Activated CD8-positive, alpha-beta memory T cell treated with anti-CD3 and anti-CD28 coated beads, Interleukin-2, amount 10 ng/mL, durations not matched to agents 7 days and 5 days (primary cell): ENCODE data around the gene OTOP2. TPM values are rescaled to one million over a fixed set of nuclear protein-coding genes. Genes with fewer than 3 reads are reported as not detected.
A peak's percentile ranks its signal among the peaks of the same experiment; 100 is the strongest.
"Not testable (repeated sequence)": the region's sequence is repeated elsewhere in the genome, so short reads cannot be mapped to it uniquely, and the experiment has no call there.

Source experiments
- ATAC-seq: fragments of 150-1000 bp; cut with Tn5 transposase; one replicate; pipeline ENCODE4 v1.10.0; 2021; ENCODE audit warnings: moderate library complexity
- CTCF ChIA-PET: fragments of 350-600 bp; sonication (Branson Sonifier 250); formaldehyde crosslinking; loops from one replicate; lab custom pipeline; 2021; ENCODE audit warnings: antibody characterized with exemption; lab: Charles Lee
- DNase-seq: peaks from one replicate; pipeline ENCODE4 v3.0.0-alpha.2; 2020
- H3K27ac Mint-ChIP-seq: one replicate; pipeline ENCODE4 v1.8.0; 2021; ENCODE audit warnings: mild to moderate bottlenecking, mixed read lengths
- H3K27me3 Mint-ChIP-seq: one replicate; pipeline ENCODE4 v1.8.0; 2021; ENCODE audit warnings: mixed read lengths
- H3K36me3 Mint-ChIP-seq: one replicate; pipeline ENCODE4 v1.8.0; 2021; ENCODE audit warnings: mild to moderate bottlenecking, mixed read lengths
- H3K4me1 Mint-ChIP-seq: one replicate; pipeline ENCODE4 v1.8.0; 2021; ENCODE audit warnings: mixed read lengths
- H3K4me3 Mint-ChIP-seq: one replicate; pipeline ENCODE4 v1.8.0; 2021; ENCODE audit warnings: mild to moderate bottlenecking, moderate library complexity, mixed read lengths
- H3K9me3 Mint-ChIP-seq: one replicate; pipeline ENCODE4 v1.8.0; 2022; ENCODE audit warnings: low read depth, mixed read lengths
- total RNA-seq, 2 experiments: library from RNA; stranded (reverse); gene quantifications; one replicate each; pipeline ENCODE4 v1.2.3, GENCODE V29; 2021

Gene OTOP2
- total RNA-seq, 2 experiments from 2014 or later, result not detected

- H3K4me3 Mint-ChIP-seq, result no peak overlapping the region
- CTCF ChIA-PET, result interaction anchor here (1.8 to 8.8 kb wide), 3 partner anchors 6 to 146 kb away, joined by 6 to 80 read pairs (median 6); partner anchors contain the start of gene MRPL58
- ATAC-seq, result no peak
These were observed 44.3 kb downstream of the OTOP2 start for GRCh38 chr17:74968361-74968780.

GRCh38 chr17:74969501-74969900, 45.4 kb downstream of the OTOP2 start:
- H3K4me1 Mint-ChIP-seq, H3K27ac Mint-ChIP-seq, ATAC-seq, H3K9me3 Mint-ChIP-seq, DNase-seq, H3K36me3 Mint-ChIP-seq, H3K4me3 Mint-ChIP-seq: not testable (repeated sequence)
- H3K27me3 Mint-ChIP-seq, result peaks cover 21% of the 10 kb centered on the region
- CTCF ChIA-PET, result interaction anchor here (1.0 to 8.8 kb wide), 4 partner anchors 7 to 443 kb away, joined by 3 to 80 read pairs (median 4); partner anchors contain the start of gene MRPL58

More at GRCh38 chr17:74968361-74968780, 44.3 kb downstream of the OTOP2 start:
- DNase-seq, result no peak
- Mint-ChIP-seq H3K4me1 (peaks cover 6% of the 10 kb centered on the region), H3K27ac (no peak overlapping the region), H3K36me3 (no peaks in the 10 kb centered on the region), H3K27me3 (peaks cover 13% of the 10 kb centered on the region), H3K9me3 (no peaks in the 10 kb centered on the region)

GRCh38 chr17:74970395-74970794, 46.3 kb downstream of the OTOP2 start:
- Mint-ChIP-seq H3K36me3 (no peaks in the 10 kb centered on the region), H3K4me3 (no peak overlapping the region), H3K9me3 (no peaks in the 10 kb centered on the region), H3K4me1 (peaks cover 6% of the 10 kb centered on the region), H3K27me3 (peaks cover 28% of the 10 kb centered on the region), H3K27ac (no peak overlapping the region)
- CTCF ChIA-PET, result interaction anchor here (1.8 to 8.8 kb wide), 3 partner anchors 8 to 42 kb away, joined by 6 to 80 read pairs (median 12); partner anchors contain the start of gene MRPL58
- DNase-seq (no peak), ATAC-seq (no peak)

- peaks cover 33% of the 10 kb centered on the region for H3K27me3 Mint-ChIP-seq
- no peak for ATAC-seq
- DNase-seq, result no peak
- CTCF ChIA-PET, result interaction anchor here (0.9 to 8.8 kb wide), 5 partner anchors 9 to 441 kb away, joined by 3 to 80 read pairs (median 12); partner anchors contain the start of gene MRPL58
- H3K27ac Mint-ChIP-seq, result no peak overlapping the region
- H3K36me3 Mint-ChIP-seq, result no peaks in the 10 kb centered on the region
- peaks cover 6% of the 10 kb centered on the region for H3K4me1 Mint-ChIP-seq
- no peaks in the 10 kb centered on the region for H3K9me3 Mint-ChIP-seq
- no peak overlapping the region for H3K4me3 Mint-ChIP-seq
These were observed 47.2 kb downstream of the OTOP2 start for GRCh38 chr17:74971069-74971841.

DNA sequence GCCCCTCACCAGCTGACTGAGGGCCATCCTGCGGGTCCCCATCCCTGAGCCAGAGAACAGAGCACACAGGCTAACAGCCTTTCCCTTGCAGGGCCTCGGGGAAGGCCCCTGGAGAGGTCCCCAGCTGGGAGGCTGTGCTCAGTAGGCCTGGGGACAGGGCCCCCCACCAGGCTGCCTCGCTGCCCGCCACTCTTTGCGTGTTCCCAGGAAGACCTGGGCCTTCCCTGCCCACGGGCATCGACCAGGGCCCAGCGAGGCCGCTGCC, 47.7 kb downstream of the OTOP2 start:
- no peaks in the 10 kb centered on the region for H3K9me3 Mint-ChIP-seq
- H3K27ac Mint-ChIP-seq, result no peak overlapping the region
- H3K27me3 Mint-ChIP-seq, result peaks cover 34% of the 10 kb centered on the region
- CTCF ChIA-PET, result interaction anchor here (0.9 to 8.8 kb wide), 6 partner anchors 10 to 440 kb away, joined by 3 to 80 read pairs (median 8); partner anchors contain the start of gene MRPL58
- H3K36me3 Mint-ChIP-seq, result no peaks in the 10 kb centered on the region
- H3K4me1 Mint-ChIP-seq, result peaks cover 6% of the 10 kb centered on the region
- DNase-seq, result no peak
- no peak for ATAC-seq
- no peak overlapping the region for H3K4me3 Mint-ChIP-seq

DNA sequence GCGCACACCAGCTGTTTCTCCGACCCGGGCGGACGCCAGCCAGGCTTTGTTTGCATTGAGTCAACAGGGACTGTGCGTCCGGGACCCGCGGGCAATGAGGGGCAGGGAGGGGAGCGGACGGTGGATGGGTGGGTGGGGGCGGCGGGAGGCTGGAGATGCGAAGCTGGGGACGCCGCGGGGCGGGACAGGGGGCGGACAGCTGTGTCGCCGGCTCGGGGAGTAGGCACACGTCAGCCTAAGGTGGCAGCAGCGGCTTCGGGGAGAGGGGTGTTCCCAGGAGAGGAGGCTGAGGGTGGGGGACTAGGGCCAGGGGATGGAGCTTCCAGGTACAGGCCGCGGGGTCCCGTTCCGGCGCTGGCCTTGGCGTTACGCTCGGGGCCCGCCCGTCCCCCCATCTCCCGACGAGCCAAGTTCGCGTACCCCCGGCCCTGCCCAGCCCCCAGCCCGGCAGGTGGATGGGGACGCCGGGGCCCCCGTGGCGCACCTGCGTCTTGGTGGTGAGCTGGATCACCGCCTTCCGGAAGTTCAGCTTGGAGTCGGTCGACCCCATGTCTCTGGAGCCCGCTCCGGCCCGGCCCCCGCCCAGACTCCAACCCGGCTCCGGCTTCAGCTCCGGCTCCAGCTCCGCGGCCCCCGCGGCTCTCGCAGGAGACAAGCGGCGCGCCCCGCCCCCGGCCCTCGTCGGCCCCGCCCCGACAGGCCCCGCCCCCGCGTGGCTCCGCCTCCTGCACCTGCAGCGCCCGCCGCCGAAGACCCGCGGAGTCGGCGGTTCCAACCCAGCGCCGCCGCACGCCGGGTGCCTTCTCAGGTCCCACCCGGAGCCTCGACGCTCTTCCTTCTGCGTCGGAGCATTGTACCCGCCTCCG, 48.3 kb downstream of the OTOP2 start, which contains the start of gene HID1:
HID1 (minus strand) TSS at position 653 of the 866 bp plus-strand sequence; CDS start at position 550, 103 bp downstream.
- Mint-ChIP-seq H3K4me1 (peaks cover 6% of the 10 kb centered on the region), H3K4me3 (peak within 1 kb of the TSS; percentile 60), H3K9me3 (no peaks in the 10 kb centered on the region), H3K27me3 (peaks cover 36% of the 10 kb centered on the region), H3K36me3 (no peaks in the 10 kb centered on the region), H3K27ac (no peak within 1 kb of the TSS)
- DNase-seq, result peak; percentile 75
- CTCF ChIA-PET, result interaction anchor here (0.8 to 8.8 kb wide), 7 partner anchors 10 to 440 kb away, joined by 3 to 80 read pairs (median 5); partner anchors contain the start of gene MRPL58
- peak; percentile 93 for ATAC-seq

GRCh38 chr17:74972973-74973328, 48.9 kb downstream of the OTOP2 start:
- ATAC-seq (no peak), DNase-seq (no peak)
- Mint-ChIP-seq H3K4me1 (peaks cover 6% of the 10 kb centered on the region), H3K36me3 (no peaks in the 10 kb centered on the region), H3K4me3 (peak overlapping the region; percentile 60), H3K27ac (no peak overlapping the region), H3K9me3 (no peaks in the 10 kb centered on the region), H3K27me3 (peaks cover 39% of the 10 kb centered on the region)
- CTCF ChIA-PET, result interaction anchor here (0.8 to 8.8 kb wide), 6 partner anchors 11 to 141 kb away, joined by 3 to 80 read pairs (median 8); partner anchors contain the start of gene MRPL58

DNA sequence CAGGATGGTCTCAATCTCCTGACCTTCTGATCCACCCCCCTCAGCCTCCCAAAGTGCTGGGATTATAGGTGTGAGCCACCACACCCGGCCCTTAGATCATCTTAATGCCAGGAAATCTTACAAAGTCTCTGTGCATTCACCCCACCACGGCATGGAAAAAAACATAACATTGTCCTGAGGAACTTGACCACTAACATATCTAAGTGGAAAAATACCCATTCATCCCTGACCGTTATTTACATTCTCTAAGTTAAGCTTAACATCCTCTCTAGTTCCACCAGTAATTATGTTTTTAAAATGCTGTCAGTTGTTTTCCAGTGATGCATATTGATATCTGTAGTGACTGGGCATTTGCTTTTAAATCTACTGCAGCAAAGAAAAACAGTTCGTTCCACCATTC, 51.9 kb downstream of the OTOP2 start:
- CTCF ChIA-PET, result interaction anchor here (1.1 to 8.8 kb wide), 4 partner anchors 13 to 129 kb away, joined by 3 to 80 read pairs (median 4); no protein-coding TSS in a partner anchor
- H3K9me3 Mint-ChIP-seq, result no peaks in the 10 kb centered on the region
- ATAC-seq (no peak), DNase-seq (no peak)
- peaks cover 8% of the 10 kb centered on the region for H3K4me1 Mint-ChIP-seq
- peaks cover 56% of the 10 kb centered on the region for H3K27me3 Mint-ChIP-seq
- H3K4me3 Mint-ChIP-seq, result no peak overlapping the region
- no peaks in the 10 kb centered on the region for H3K36me3 Mint-ChIP-seq
- H3K27ac Mint-ChIP-seq, result no peak overlapping the region

DNA sequence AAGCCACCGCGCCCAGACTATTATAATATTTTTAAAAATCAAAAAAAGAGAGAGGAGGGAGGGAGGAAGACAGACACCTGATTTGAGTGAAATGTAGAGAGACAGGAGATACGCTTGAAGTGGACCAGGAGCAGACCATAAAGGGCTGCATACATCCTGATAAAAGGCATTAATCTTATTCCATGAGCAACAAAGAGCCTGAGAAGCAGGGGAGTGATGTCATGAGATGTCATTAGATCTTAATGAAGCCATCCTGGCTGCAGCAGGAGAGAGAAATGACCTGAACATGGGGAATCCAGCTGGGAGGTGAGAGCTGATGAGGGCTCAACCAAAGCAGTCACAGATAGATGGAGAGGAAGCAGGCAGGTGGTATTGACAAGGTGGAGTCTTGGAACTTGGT, 53.7 kb downstream of the OTOP2 start:
- peaks cover 18% of the 10 kb centered on the region for H3K4me1 Mint-ChIP-seq
- no peaks in the 10 kb centered on the region for H3K9me3 Mint-ChIP-seq
- H3K36me3 Mint-ChIP-seq, result no peaks in the 10 kb centered on the region
- CTCF ChIA-PET, result interaction anchor here (0.9 to 1.7 kb wide), 2 partner anchors 16 to 136 kb away, joined by 3 to 5 read pairs; no protein-coding TSS in a partner anchor
- H3K4me3 Mint-ChIP-seq, result no peak overlapping the region
- no peak for DNase-seq
- H3K27ac Mint-ChIP-seq, result no peak overlapping the region
- peaks cover 60% of the 10 kb centered on the region for H3K27me3 Mint-ChIP-seq
- ATAC-seq, result no peak

- CTCF ChIA-PET, result interaction anchor here (0.9 to 1.9 kb wide), 4 partner anchors 10 to 136 kb away, joined by 3 to 6 read pairs (median 4); no protein-coding TSS in a partner anchor
- H3K36me3 Mint-ChIP-seq, result no peaks in the 10 kb centered on the region
- no peaks in the 10 kb centered on the region for H3K9me3 Mint-ChIP-seq
- H3K4me3 Mint-ChIP-seq, result no peak overlapping the region
- H3K27ac Mint-ChIP-seq, result no peak overlapping the region
- ATAC-seq (no peak), DNase-seq (no peak)
- peaks cover 14% of the 10 kb centered on the region for H3K4me1 Mint-ChIP-seq
- peaks cover 56% of the 10 kb centered on the region for H3K27me3 Mint-ChIP-seq
These were observed 54.2 kb downstream of the OTOP2 start for GRCh38 chr17:74978240-74978639.

DNA sequence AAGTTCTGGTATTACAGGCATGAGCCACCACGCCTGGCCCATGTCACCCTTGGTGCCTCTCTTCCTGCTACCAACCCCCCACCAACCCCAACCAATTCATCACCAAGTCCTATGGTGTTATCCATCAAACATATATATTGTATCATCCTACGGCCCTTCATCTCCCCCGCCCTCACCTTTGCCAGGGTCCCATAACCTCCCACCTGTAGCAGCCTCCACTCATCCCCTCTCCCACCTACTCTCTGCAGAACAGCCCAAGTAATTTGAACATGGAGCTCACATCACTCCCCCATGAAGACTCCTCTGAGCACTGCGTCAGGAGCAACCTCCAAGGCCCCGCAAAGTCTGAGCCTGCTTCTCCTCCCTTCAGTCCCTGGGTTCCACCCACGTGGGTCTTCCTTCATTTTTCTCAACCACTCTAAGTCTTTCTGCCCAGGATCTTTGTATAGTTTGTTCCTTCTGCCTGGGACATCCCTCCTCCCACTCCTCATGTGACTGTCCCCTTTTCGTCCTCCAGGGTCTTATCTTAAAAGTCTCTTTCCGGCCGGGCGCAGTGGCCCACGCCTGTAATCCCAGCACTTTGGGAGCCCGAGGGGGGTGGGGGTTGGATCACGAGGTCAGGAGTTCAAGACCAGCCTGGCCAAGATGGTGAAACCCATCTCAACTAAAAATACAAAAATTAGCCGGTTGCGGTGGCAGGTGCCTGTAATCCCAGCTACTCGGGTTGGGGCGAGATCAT, 55.5 kb downstream of the OTOP2 start:
- H3K27ac Mint-ChIP-seq, result no peak overlapping the region
- no peak overlapping the region for H3K4me3 Mint-ChIP-seq
- H3K9me3 Mint-ChIP-seq, result no peaks in the 10 kb centered on the region
- H3K36me3 Mint-ChIP-seq, result no peaks in the 10 kb centered on the region
- DNase-seq (no peak), ATAC-seq (no peak)
- CTCF ChIA-PET, result interaction anchor here (1.7 to 1.9 kb wide), 3 partner anchors 18 to 22 kb away, joined by 5 to 9 read pairs (median 6); no protein-coding TSS in a partner anchor
- H3K27me3 Mint-ChIP-seq, result peaks cover 53% of the 10 kb centered on the region
- H3K4me1 Mint-ChIP-seq, result peaks cover 13% of the 10 kb centered on the region

- Mint-ChIP-seq H3K36me3 (no peaks in the 10 kb centered on the region), H3K4me3 (peak overlapping the region; percentile 81), H3K27ac (peak overlapping the region; percentile 39), H3K27me3 (peaks cover 56% of the 10 kb centered on the region), H3K9me3 (no peaks in the 10 kb centered on the region), H3K4me1 (peaks cover 14% of the 10 kb centered on the region)
- CTCF ChIA-PET, result interaction anchor here (1.7 kb wide), 1 partner anchor 20 kb away, joined by 9 read pairs; no protein-coding TSS in a partner anchor
- ATAC-seq, result no peak
- no peak for DNase-seq
These were observed 57.4 kb downstream of the OTOP2 start for GRCh38 chr17:74981318-74981978.
